Lower lobe of right lung (tissue), 2 donors: ENCODE data around the gene SDC3. TPM values are rescaled to one million over a fixed set of nuclear protein-coding genes. Genes with fewer than 3 reads are reported as not detected.

Source experiments
- ATAC-seq, 2 donors: fragments of 200-7000 bp; cut with Tn5 transposase; one replicate each; pipeline ENCODE4 v1.9.1; 2020 to 2022; ENCODE audit warnings: mild to moderate bottlenecking in 2 of 2, moderate library complexity in 2 of 2
- DNase-seq: peaks from one replicate; pipeline ENCODE4 v3.0.0-alpha.2; 2020
- H3K27ac ChIP-seq: fragments of 200-600 bp; one replicate; pipeline ENCODE4 v1.8.0; 2022
- H3K27me3 ChIP-seq: fragments of 200-600 bp; one replicate; pipeline ENCODE4 v1.8.0; 2022; ENCODE audit warnings: low read depth
- H3K36me3 ChIP-seq: fragments of 200-600 bp; one replicate; pipeline ENCODE4 v1.8.0; 2022; ENCODE audit warnings: mild to moderate bottlenecking
- H3K4me1 ChIP-seq: fragments of 200-600 bp; one replicate; pipeline ENCODE4 v1.8.0; 2022
- H3K4me3 ChIP-seq: fragments of 200-600 bp; one replicate; pipeline ENCODE4 v1.8.0; 2022; ENCODE audit warnings: mild to moderate bottlenecking
- H3K9me3 ChIP-seq: fragments of 200-600 bp; one replicate; pipeline ENCODE4 v1.8.0; 2022
- intact Hi-C: fragments of 100-400 bp; cut with DNase I; formaldehyde crosslinking; loops from one replicate; pipeline ENCODE4 v1.11.0; 2022
- total RNA-seq: library from RNA; stranded (reverse); fragmentation: NEBNext Ultra II Directional; extraction: Animal tissue kit (Norgen Biotek cat#: 25700); gene quantifications from one replicate; pipeline ENCODE4 v1.2.1, GENCODE V29; 2021
- TF ChIP-seq, protein P1 (sequence below): fragments of 200-600 bp; IDR thresholded peaks from one replicate; pipeline ENCODE4 v1.8.0; 2022; ENCODE audit warnings: antibody characterized with exemption, mild to moderate bottlenecking
- donor health status: DM: no; HTN: yes; CAD: no; lungs with severe emphysema.

Gene SDC3
- total RNA-seq, 1 donor from 2014 or later, result 43.5 TPM

- H3K36me3 ChIP-seq, result no peaks in the 10 kb centered on the region
- H3K4me1 ChIP-seq, result peaks cover 34% of the 10 kb centered on the region
- DNase-seq (no peak), ATAC-seq (no peak)
- no peak overlapping the region for H3K4me3 ChIP-seq
- TF ChIP-seq, protein P1, sequence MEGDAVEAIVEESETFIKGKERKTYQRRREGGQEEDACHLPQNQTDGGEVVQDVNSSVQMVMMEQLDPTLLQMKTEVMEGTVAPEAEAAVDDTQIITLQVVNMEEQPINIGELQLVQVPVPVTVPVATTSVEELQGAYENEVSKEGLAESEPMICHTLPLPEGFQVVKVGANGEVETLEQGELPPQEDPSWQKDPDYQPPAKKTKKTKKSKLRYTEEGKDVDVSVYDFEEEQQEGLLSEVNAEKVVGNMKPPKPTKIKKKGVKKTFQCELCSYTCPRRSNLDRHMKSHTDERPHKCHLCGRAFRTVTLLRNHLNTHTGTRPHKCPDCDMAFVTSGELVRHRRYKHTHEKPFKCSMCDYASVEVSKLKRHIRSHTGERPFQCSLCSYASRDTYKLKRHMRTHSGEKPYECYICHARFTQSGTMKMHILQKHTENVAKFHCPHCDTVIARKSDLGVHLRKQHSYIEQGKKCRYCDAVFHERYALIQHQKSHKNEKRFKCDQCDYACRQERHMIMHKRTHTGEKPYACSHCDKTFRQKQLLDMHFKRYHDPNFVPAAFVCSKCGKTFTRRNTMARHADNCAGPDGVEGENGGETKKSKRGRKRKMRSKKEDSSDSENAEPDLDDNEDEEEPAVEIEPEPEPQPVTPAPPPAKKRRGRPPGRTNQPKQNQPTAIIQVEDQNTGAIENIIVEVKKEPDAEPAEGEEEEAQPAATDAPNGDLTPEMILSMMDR, result no peak
- H3K27me3 ChIP-seq, result no peaks in the 10 kb centered on the region
- H3K9me3 ChIP-seq, result no peaks in the 10 kb centered on the region
- peak overlapping the region; percentile 84 for H3K27ac ChIP-seq
- intact Hi-C loops, result no loop called here
Measured at GRCh38 chr1:30848130-30848529, 60.4 kb downstream of the SDC3 start.

DNA sequence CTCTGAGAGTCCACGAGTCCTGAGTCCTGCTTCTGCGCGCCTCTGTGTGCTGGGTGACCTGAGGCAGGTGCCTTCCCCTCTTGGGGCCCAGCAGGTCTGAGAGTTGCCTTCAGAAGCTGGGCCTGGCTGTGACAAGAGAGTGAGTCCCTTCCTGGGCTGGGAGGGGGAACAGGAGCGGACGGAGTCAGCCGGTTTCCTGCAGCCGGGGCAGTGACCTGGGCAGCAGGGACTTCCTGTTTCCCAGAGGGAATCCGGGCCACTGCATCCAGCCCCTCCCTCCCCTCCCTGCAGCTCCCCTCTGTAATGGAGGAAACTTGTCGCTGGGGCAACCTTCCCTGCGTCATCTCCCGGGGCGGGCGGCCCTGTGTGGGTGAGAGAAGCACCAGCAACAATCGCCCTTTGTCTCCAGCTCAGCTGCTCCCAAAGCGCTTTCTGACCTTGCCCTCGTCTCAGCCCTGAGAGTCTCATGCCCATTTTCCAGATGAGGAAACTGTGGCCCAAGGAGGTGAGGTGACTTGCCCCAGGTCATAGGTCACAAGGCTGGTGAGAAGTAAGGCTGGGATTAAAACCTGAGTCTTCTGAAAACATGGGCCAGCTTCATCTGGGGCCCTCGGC is 61.1 kb downstream of the SDC3 start:
- Histone ChIP-seq H3K4me1 (peaks cover 28% of the 10 kb centered on the region), H3K27me3 (no peaks in the 10 kb centered on the region), H3K9me3 (no peaks in the 10 kb centered on the region), H3K36me3 (no peaks in the 10 kb centered on the region), H3K4me3 (no peak overlapping the region), H3K27ac (peak overlapping the region; percentile 84)
- intact Hi-C loops, result no loop called here
- TF ChIP-seq, protein P1, result no peak
- ATAC-seq (peak; percentile 69 to 72), DNase-seq (peak; percentile 80)

GRCh38 chr1:30846587-30846986 is 62.0 kb downstream of the SDC3 start:
- intact Hi-C loops, result no loop called here
- no peak overlapping the region for H3K4me3 ChIP-seq
- H3K4me1 ChIP-seq, result peaks cover 25% of the 10 kb centered on the region
- TF ChIP-seq, protein P1, result no peak
- no peaks in the 10 kb centered on the region for H3K27me3 ChIP-seq
- no peaks in the 10 kb centered on the region for H3K36me3 ChIP-seq
- H3K9me3 ChIP-seq, result no peaks in the 10 kb centered on the region
- peak overlapping the region; percentile 84 for H3K27ac ChIP-seq
- DNase-seq, result no peak
- ATAC-seq, result no peak

DNA sequence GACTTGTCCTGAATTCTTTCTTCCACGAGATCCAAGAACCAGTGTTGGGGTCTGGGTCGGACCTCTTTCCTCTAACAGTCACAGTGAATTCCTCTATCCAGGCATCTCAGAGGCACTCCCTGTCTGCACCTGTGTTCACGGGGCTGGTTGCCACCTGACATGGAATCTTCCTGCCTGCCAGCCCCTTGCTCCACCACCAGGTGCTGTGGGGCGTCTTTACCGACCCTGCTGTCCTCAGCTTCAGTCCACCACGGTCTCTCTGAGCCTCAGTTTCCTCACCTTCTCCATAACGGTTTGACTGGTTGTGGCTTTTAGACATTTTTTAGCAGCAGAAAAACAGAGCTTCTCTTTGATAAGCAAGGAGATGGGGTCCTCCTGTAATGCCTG is 62.7 kb downstream of the SDC3 start:
- Histone ChIP-seq H3K27ac (no peak overlapping the region), H3K9me3 (no peaks in the 10 kb centered on the region), H3K4me3 (no peak overlapping the region), H3K36me3 (no peaks in the 10 kb centered on the region), H3K27me3 (no peaks in the 10 kb centered on the region), H3K4me1 (peaks cover 25% of the 10 kb centered on the region)
- ATAC-seq (no peak), DNase-seq (no peak)
- intact Hi-C loops, result no loop called here
- TF ChIP-seq, protein P1, result no peak

GRCh38 chr1:30845237-30845903 is 63.2 kb downstream of the SDC3 start:
- no peak for ATAC-seq
- Histone ChIP-seq H3K4me1 (peaks cover 30% of the 10 kb centered on the region), H3K27ac (no peak overlapping the region), H3K9me3 (no peaks in the 10 kb centered on the region), H3K27me3 (no peaks in the 10 kb centered on the region), H3K36me3 (no peaks in the 10 kb centered on the region), H3K4me3 (no peak overlapping the region)
- no peak for DNase-seq
- intact Hi-C loops, result no loop called here
- TF ChIP-seq, protein P1, result no peak
